HG02938 (cell line): ENCODE results near the gene UBXN1.
"Not testable (repeated sequence)": the region's sequence is repeated elsewhere in the genome, so short reads cannot be mapped to it uniquely, and the experiment has no call there.

Experiments used
- ATAC-seq: cut with Tn5 transposase; IDR thresholded peaks from one replicate; pipeline ENCODE4 v1.9.1; 2021; ENCODE audit warnings: mild to moderate bottlenecking, moderate library complexity; ENCODE audit not compliant: unreplicated experiment

UBXN1 gene

GRCh38 chr11:62673196-62673525 lies 5.7 kb downstream of the UBXN1 start:
- no peak for ATAC-seq

GRCh38 chr11:62671608-62672389 lies 7.1 kb downstream of the UBXN1 start, which contains the start of the genes LBHD1 and UQCC3:
Gene LBHD1 (minus strand): TSS chr11:62672267. CDS start chr11:62670031, 2,236 bp downstream.
Gene UQCC3 (plus strand): TSS chr11:62671673. CDS start chr11:62671746, 73 bp downstream.
- peak; percentile 60 for ATAC-seq

- no peak for ATAC-seq
These were observed 7.7 kb downstream of the UBXN1 start for GRCh38 chr11:62671236-62671607.

GRCh38 chr11:62669420-62670161 lies 9.3 kb downstream of the UBXN1 start:
- no peak for ATAC-seq

- ATAC-seq: no peak
These were observed 11.4 kb downstream of the UBXN1 start for GRCh38 chr11:62667460-62667859.

- ATAC-seq: no peak
These were observed 12.5 kb downstream of the UBXN1 start for GRCh38 chr11:62666259-62666926.

- ATAC-seq: peak; percentile 16
These were observed 13.1 kb downstream of the UBXN1 start for GRCh38 chr11:62665599-62666258.

- ATAC-seq: peak; percentile 74
These were observed 13.7 kb downstream of the UBXN1 start, which contains the start of the genes C11orf98 and CSKMT for GRCh38 chr11:62665075-62665598. Gene C11orf98 (minus strand): TSS chr11:62665210. CDS start chr11:62665169, 41 bp downstream. Gene CSKMT (plus strand): TSS chr11:62665312. CDS start chr11:62665880, 568 bp downstream.

GRCh38 chr11:62664405-62665074 lies 14.3 kb downstream of the UBXN1 start:
- peak; percentile 33 for ATAC-seq

GRCh38 chr11:62656796-62657429 lies 22.0 kb downstream of the UBXN1 start:
- no peak for ATAC-seq

GRCh38 chr11:62654297-62654696 lies 24.6 kb downstream of the UBXN1 start:
- no peak for ATAC-seq

- no peak for ATAC-seq
These were observed 26.5 kb downstream of the UBXN1 start for GRCh38 chr11:62652161-62653006.

GRCh38 chr11:62650283-62650682 lies 28.6 kb downstream of the UBXN1 start:
- not testable (repeated sequence) for ATAC-seq

GRCh38 chr11:62649486-62649885 lies 29.4 kb downstream of the UBXN1 start:
- no peak for ATAC-seq

- no peak for ATAC-seq
These were observed 29.9 kb downstream of the UBXN1 start for GRCh38 chr11:62648967-62649364.

- no peak for ATAC-seq
These were observed 30.5 kb downstream of the UBXN1 start for GRCh38 chr11:62648185-62648966.

- ATAC-seq: no peak
These were observed 31.3 kb downstream of the UBXN1 start for GRCh38 chr11:62647609-62648005.
